ENCODE results near the gene MOXD1.
"Not testable (repeated sequence)": the region's sequence is repeated elsewhere in the genome, so short reads cannot be mapped to it uniquely, and the experiment has no call there.

The MOXD1 gene

GRCh38 chr6:132395015-132395597 is 6.2 kb downstream of the MOXD1 start:
- DNase-seq, result no peak

DNA sequence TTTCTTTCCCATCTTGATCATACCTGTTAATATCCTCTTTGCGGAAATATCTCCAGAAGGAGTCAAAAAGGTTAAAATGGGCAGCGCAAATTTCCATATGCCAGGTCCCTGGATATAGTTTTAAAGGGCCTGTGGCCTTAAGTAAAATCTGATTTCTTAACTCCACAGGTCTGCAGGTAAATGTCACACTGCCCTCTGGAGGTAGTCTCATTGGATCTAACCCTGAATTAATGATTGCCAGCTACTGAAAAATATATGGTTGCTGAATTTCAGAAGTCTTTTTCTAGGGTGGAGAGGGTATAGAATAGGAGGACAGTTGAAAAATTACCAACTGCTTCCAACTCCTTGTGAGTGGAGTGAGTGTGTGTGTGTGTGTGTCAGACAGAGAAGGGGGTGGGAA is 8.5 kb downstream of the MOXD1 start:
- no peak for DNase-seq

GRCh38 chr6:132392270-132392646 is 9.0 kb downstream of the MOXD1 start:
- DNase-seq, result no peak

GRCh38 chr6:132391391-132392269 is 9.6 kb downstream of the MOXD1 start:
- DNase-seq, result no peak

DNA sequence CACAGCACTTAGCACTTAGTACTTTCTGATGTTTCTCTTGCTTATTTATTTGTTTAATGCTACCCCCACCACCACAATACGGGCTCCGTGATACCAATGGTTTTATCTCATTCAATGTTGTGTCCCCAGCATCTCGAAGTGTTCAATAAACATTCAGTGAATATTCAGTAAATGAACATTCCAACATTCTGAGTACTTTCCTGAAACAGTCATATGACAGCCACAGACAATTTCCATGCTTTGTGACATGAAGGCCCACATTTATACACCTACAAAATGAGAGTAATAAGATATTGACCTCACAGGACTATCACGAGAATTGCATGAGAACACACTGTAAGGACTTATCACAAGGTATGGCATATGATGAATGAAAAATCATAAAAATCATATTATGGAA is 10.8 kb downstream of the MOXD1 start:
- no peak for DNase-seq

DNA sequence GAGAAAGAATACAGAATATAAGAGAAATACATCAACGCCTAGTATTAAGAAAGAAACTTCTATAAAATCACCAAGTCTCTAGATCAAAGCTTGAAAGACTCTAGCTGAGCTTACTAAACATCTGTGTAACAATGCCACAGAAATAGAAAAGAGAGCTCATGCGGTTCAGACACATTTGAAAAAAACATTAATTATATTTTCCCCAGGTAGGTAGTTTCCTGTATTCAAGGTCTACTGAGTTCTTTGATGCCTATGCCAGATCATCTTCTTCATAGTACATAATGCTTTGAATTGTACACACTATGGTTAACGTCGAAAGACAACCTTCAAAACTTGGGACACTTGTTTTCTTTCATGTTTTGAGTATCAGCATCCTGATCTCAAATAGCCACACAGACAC is 11.3 kb downstream of the MOXD1 start:
- no peak for DNase-seq

GRCh38 chr6:132388291-132388690 is 13.0 kb downstream of the MOXD1 start:
- no peak for DNase-seq

- DNase-seq, result no peak
These were observed 18.6 kb downstream of the MOXD1 start for GRCh38 chr6:132382630-132383175.

DNA sequence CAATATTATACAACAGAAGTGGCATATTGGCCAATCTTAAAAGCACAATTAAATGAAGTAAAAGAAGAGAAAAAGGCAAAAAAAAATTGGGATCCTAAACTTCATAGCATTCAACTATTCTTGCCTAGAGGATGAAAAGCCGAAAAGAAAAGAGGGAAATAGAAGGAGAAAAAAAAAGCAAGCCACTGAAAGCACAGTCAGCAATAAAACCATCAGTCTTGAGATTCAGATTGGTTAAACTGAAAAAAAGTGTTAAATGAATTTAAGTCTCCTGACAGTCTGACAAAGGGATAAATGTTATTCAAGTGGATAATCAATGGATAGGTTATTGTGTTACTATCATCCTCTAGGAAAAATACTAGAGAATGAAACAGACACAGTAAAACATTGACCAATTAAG is 19.9 kb downstream of the MOXD1 start:
- DNase-seq, result no peak

- no peak for DNase-seq
These were observed 20.8 kb downstream of the MOXD1 start for GRCh38 chr6:132380358-132381029.

GRCh38 chr6:132369526-132369925 is 31.7 kb downstream of the MOXD1 start:
- no peak for DNase-seq

GRCh38 chr6:132368916-132369481 is 32.3 kb downstream of the MOXD1 start:
- DNase-seq, result no peak

DNA sequence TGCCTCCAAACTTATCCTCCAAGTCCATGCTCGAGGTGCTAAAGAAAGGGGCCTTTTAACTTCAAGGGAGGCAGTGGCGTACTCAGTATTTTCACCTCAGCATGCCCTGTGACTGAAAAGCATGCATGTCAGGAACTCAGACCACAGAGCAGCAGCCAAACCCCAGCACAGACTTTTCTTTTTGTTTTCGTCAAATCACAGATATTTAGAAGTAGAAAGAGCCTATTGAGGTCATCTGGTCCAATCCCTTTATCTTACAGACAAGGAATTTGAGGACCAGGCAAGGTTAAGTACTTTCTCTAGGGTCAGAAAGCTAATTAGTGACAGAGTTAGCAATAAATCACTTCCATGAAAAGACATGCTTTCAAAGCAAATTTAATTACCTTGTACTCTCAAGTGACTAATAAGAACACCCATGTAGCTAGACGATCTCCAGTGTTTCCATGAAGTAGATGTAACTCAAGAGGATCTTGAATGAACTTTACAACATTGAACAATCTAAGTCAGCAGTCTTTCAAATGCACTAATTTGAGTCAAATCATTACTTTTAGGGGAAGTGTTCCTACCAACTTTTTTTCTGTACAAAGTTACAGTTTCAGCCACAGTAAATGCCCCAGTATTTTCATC is 35.9 kb downstream of the MOXD1 start:
- no peak for DNase-seq

DNA sequence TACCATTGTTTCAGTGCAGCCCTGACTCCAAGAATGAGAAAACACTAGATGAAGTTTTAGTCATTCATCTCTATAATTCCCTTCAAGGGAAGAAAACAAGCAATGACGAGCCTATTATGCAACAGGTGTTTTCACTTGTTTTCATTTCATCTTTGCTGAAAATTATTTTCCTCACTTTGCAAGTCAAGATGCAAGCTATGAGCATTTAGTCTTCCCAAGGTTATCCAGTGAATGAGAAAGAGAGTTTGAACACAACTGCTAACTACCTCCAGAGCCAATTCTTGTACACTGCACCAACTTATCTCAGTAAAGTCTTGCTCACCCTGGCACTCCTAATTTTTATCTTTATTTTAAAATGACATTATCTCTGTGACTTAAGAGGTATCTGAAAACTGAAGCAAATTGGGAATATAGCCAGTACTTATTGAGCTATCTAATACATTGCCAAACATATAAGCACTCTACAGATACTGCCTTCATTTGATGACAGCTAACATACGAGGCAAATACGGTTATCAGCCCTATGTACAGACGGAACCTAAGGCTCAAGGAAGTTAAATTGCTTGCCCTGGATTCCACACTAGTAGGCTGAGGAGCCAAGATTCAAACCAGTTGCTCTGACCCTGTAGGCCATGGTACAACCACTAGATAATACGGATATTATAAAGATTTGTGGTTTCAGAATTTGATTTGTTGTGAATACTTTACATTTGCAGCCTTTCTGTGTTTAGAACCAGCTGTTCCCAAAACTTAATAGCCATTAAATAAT is 36.8 kb downstream of the MOXD1 start:
- DNase-seq, result no peak

DNA sequence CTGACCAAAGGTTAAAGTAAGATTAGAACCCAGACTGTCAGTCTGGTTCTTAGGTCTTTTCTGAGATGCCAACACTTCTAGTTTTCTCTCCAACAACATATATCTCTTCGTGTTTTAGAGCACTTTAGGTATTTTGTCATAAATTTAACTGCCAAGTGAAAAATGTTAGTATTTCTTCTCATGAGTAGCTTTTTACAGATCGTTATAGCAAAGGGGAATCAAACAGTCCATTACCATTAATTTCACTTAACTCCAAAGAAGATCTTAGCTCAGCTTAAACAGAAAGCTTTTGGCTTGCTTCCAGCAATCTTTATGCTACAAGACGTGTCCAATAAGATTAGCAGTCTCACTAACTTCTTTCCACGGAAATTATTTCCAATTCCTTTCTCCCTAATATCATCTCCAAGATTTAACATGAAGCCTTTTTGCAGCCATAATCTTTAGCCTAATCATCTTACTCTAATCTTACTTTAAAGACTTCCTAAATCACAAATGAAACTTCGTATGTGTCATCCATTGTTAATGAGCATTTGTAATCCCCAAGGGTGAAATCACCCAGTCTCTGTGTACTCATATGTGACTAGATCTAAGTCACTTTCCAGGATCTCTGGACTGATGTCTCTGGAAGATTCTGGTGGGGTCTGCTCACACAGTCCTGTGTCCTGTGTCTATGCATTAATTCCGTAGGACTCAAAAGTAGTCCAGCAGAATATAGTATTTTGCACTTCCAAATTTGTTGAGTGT is 38.7 kb downstream of the MOXD1 start:
- no peak for DNase-seq

- DNase-seq, result no peak
These were observed 40.2 kb downstream of the MOXD1 start for GRCh38 chr6:132361101-132361500.

DNA sequence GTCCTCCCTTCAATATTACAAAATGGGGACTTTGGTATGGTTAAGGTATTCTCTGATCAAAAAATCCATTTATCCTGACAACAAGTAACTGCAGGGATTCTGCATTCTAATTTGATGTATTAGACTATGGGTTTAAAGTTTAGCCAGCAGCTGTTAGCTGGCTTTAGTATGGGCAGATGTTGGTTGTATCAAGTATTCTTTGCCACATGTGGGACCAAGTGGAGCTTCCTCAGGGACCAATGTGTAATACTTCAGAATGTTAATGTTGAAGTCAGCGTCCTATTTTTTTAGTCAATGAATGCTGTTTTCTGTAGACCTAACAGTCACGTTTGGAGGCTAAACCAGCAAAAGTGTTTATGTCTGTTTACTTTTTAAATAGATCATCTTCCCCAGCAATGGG is 41.4 kb downstream of the MOXD1 start:
- DNase-seq, result no peak

DNA sequence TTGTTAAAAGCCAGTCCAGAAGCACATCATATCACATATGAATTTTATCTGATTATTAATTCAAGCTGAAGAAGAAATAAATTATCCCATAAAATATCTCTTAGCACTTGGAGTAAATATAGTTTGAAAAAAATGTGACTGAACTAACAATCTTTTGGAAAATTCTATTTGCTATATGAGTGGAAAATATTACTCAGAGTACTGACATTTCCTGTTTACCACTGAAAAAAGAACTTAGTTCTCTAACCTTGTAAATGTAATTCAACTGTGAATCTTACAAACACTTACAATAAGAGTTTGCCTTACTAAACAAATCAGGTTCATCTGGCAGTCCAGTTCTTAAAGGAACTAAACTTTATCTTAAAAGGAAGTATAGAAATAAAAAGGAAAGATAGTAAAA is 44.2 kb downstream of the MOXD1 start:
- no peak for DNase-seq

- peak; percentile 29 for DNase-seq
These were observed 46.6 kb downstream of the MOXD1 start for GRCh38 chr6:132354517-132355167.

DNA sequence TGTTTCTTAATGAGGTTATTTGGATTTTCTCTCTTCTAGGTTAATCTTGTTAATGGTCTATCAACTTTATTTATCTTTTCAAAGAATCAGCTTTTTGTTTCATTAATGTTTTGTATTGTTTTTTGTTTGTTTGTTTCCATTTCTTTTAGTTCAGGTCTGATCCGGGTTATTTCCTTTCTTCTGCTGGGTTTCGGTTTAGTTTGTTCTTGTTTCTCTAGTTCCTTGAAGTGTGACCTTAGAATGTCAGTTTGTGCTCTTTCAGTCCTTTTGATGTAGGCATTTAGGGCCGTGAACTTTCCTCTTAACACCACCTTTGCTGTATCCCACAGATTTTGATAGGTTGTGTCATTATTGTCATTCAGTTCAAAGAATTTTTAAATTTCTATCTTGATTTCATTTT is 49.3 kb downstream of the MOXD1 start:
- not testable (repeated sequence) for DNase-seq

GRCh38 chr6:132348231-132348630 is 53.0 kb downstream of the MOXD1 start:
- no peak for DNase-seq
